H9 (cell line): ENCODE measurements around the gene HPF1. TPM values are rescaled to one million over a fixed set of nuclear protein-coding genes. Genes with fewer than 3 reads are reported as not detected.

Experiments used
- DNase-seq: peaks from one replicate; pipeline ENCODE4 v3.0.0-alpha.2; 2017
- H2AFZ ChIP-seq: one replicate; pipeline ENCODE4 v1.6.1; 2013; ENCODE audit warnings: mild to moderate bottlenecking, low read length, control low read depth, moderate library complexity
- H2AK5ac ChIP-seq: 2 replicates; pipeline ENCODE4 v1.6.1; 2013; ENCODE audit warnings: low read length, control low read depth, mixed read lengths; ENCODE audit not compliant: insufficient read length
- H2BK120ac ChIP-seq: one replicate; pipeline ENCODE4 v1.6.1; 2013; ENCODE audit warnings: low read depth, mild to moderate bottlenecking, low read length, control low read depth, inconsistent platforms; ENCODE audit not compliant: poor library complexity, severe bottlenecking
- H2BK12ac ChIP-seq: 2 replicates; pipeline ENCODE4 v1.6.1; 2013; ENCODE audit warnings: low read length, control low read depth, mixed read lengths, low read depth; ENCODE audit not compliant: insufficient read length
- H2BK15ac ChIP-seq: 2 replicates; pipeline ENCODE4 v1.6.1; 2013; ENCODE audit warnings: low read depth, low read length, control low read depth
- H2BK20ac ChIP-seq: one replicate; pipeline ENCODE4 v1.6.1; 2013; ENCODE audit warnings: low read depth, mild to moderate bottlenecking, low read length, control low read depth, inconsistent platforms; ENCODE audit not compliant: poor library complexity, severe bottlenecking
- H2BK5ac ChIP-seq: 2 replicates; pipeline ENCODE4 v1.6.1; 2013; ENCODE audit warnings: low read length, control low read depth, mixed read lengths; ENCODE audit not compliant: insufficient read length
- H3K14ac ChIP-seq: 2 replicates; pipeline ENCODE4 v1.6.1; 2013; ENCODE audit warnings: low read length, control low read depth; ENCODE audit not compliant: insufficient read depth
- H3K18ac ChIP-seq: 2 replicates; pipeline ENCODE4 v1.6.1; 2013; ENCODE audit warnings: low read depth, mild to moderate bottlenecking, mixed read lengths, low read length, control low read depth; ENCODE audit not compliant: insufficient read length
- H3K23ac ChIP-seq: 2 replicates; pipeline ENCODE4 v1.6.1; 2013; ENCODE audit warnings: low read length, control low read depth, mixed read lengths, low read depth; ENCODE audit not compliant: insufficient read length
- H3K23me2 ChIP-seq: 2 replicates; pipeline ENCODE4 v1.6.1; 2013; ENCODE audit warnings: low read depth, mild to moderate bottlenecking, mixed read lengths, low read length, control low read depth; ENCODE audit not compliant: insufficient read length, poor library complexity, severe bottlenecking
- H3K27ac ChIP-seq: 2 replicates; pipeline ENCODE4 v1.5.1; 2013; ENCODE audit warnings: low read length, control low read depth, mixed read lengths, low read depth; ENCODE audit not compliant: insufficient read length
- H3K27me3 ChIP-seq: 2 replicates; pipeline ENCODE4 v1.6.1; 2013; ENCODE audit warnings: low read length, control low read depth, inconsistent platforms; ENCODE audit not compliant: insufficient read depth
- H3K4ac ChIP-seq: 2 replicates; pipeline ENCODE4 v1.6.1; 2013; ENCODE audit warnings: low read depth, mild to moderate bottlenecking, control low read depth, inconsistent platforms, low read length, moderate library complexity
- H3K4me1 ChIP-seq: 2 replicates; pipeline ENCODE4 v1.6.1; 2013; ENCODE audit warnings: low read length, control low read depth, inconsistent platforms; ENCODE audit not compliant: insufficient read depth
- H3K4me2 ChIP-seq: 2 replicates; pipeline ENCODE4 v1.6.1; 2013; ENCODE audit warnings: low read length, control low read depth, mixed read lengths; ENCODE audit not compliant: insufficient read length, insufficient read depth
- H3K56ac ChIP-seq: 2 replicates; pipeline ENCODE4 v1.6.1; 2013; ENCODE audit warnings: low read depth, mild to moderate bottlenecking, mixed read lengths, low read length, control low read depth; ENCODE audit not compliant: insufficient read length
- H3K79me1 ChIP-seq: 2 replicates; pipeline ENCODE4 v1.6.1; 2013; ENCODE audit warnings: low read depth, mild to moderate bottlenecking, moderate library complexity, low read length, control low read depth, inconsistent platforms; ENCODE audit not compliant: insufficient read depth, poor library complexity, severe bottlenecking
- H3K79me2 ChIP-seq: 2 replicates; pipeline ENCODE4 v1.6.1; 2013; ENCODE audit warnings: low read length, control low read depth, inconsistent platforms; ENCODE audit not compliant: insufficient read depth
- H3K9ac ChIP-seq: 2 replicates; pipeline ENCODE4 v1.6.1; 2013; ENCODE audit warnings: low read length, control low read depth, mixed read lengths; ENCODE audit not compliant: insufficient read length; ENCODE audit errors: extremely low read depth
- H3K9me3 ChIP-seq: one replicate; pipeline ENCODE4 v1.6.1; 2013; ENCODE audit warnings: low read depth, low read length, inconsistent platforms; ENCODE audit not compliant: control insufficient read depth
- H3T11ph ChIP-seq: one replicate; pipeline ENCODE4 v1.6.1; 2013; ENCODE audit warnings: mild to moderate bottlenecking, low read length, control low read depth, inconsistent platforms
- H4K20me1 ChIP-seq: one replicate; pipeline ENCODE4 v1.6.1; 2013; ENCODE audit not compliant: control insufficient read depth, insufficient read length, insufficient read depth
- H4K5ac ChIP-seq: 2 replicates; pipeline ENCODE4 v1.6.1; 2013; ENCODE audit warnings: low read depth, mild to moderate bottlenecking, mixed read lengths, low read length, control low read depth; ENCODE audit not compliant: insufficient read length
- H4K8ac ChIP-seq: replicated peaks from 2 replicates; pipeline ENCODE4 v1.6.1; 2013; ENCODE audit warnings: low read length, control low read depth, mixed read lengths, low read depth; ENCODE audit not compliant: insufficient read length
- H4K91ac ChIP-seq: 2 replicates; pipeline ENCODE4 v1.6.1; 2013; ENCODE audit warnings: low read depth, mild to moderate bottlenecking, moderate library complexity, mixed read lengths, low read length, control low read depth; ENCODE audit not compliant: insufficient read length
- H3K27ac Mint-ChIP-seq, 3 experiments: 2 replicates in 2 of 3; 3 replicates in 1 of 3; pipeline ENCODE4 v1.8.0; 2020 to 2021; ENCODE audit warnings: mixed read lengths in 3 of 3, mild to moderate bottlenecking in 1 of 3, moderate library complexity in 1 of 3
- H3K27me3 Mint-ChIP-seq: 2 replicates; pipeline ENCODE4 v1.8.0; 2021; ENCODE audit warnings: low read depth, mild to moderate bottlenecking, moderate library complexity, mixed read lengths
- H3K36me3 Mint-ChIP-seq, 3 experiments: 2 replicates in 2 of 3; 3 replicates in 1 of 3; pipeline ENCODE4 v1.8.0; 2020 to 2021; ENCODE audit warnings: low read depth in 3 of 3, mixed read lengths in 3 of 3; ENCODE audit not compliant: insufficient read depth in 1 of 3
- H3K4me1 Mint-ChIP-seq, 2 experiments: 2 replicates each; pipeline ENCODE4 v1.8.0; 2020; ENCODE audit warnings: mixed read lengths in 2 of 2
- H3K4me3 Mint-ChIP-seq, 2 experiments: 2 replicates in 1 of 2; 3 replicates in 1 of 2; pipeline ENCODE4 v1.8.0; 2020 to 2021; ENCODE audit warnings: mild to moderate bottlenecking in 2 of 2, mixed read lengths in 2 of 2, moderate library complexity in 1 of 2
- H3K9me3 Mint-ChIP-seq, 2 experiments: 2 replicates in 1 of 2; 3 replicates in 1 of 2; pipeline ENCODE4 v1.8.0; 2020; ENCODE audit warnings: mild to moderate bottlenecking in 2 of 2, mixed read lengths in 2 of 2, moderate library complexity in 1 of 2
- CTCF ChIP-seq: fragments of 200-600 bp; sonication (generic); conservative IDR thresholded peaks from 3 replicates; pipeline ENCODE4 v1.8.0; 2021; ENCODE audit warnings: antibody characterized with exemption, mild to moderate bottlenecking
- WGBS: extraction: QIAGEN DNeasy Blood & Tissue Kit; methylation state at CpG from one replicate; pipeline ENCODE4 v1.1.7; 2013; ENCODE audit warnings: missing lambda C conversion rate, low lambda C conversion rate, mixed read lengths; ENCODE audit not compliant: insufficient read length; ENCODE audit errors: extremely low coverage; 5-methylcytosine and 5-hydroxymethylcytosine counted together
- total RNA-seq: library from RNA; stranded (reverse); gene quantifications from 2 replicates; pipeline ENCODE4 v1.2.1, GENCODE V29; 2021

The HPF1 gene
- total RNA-seq, 1 experiment from 2014 or later = 32.1 TPM

GRCh38 chr4:169690787-169691186, 67.0 kb downstream of the HPF1 start:
- H3K9ac ChIP-seq = no peak overlapping the region
- Mint-ChIP-seq H3K27ac (no peak overlapping the region), H3K4me1 (no peaks in the 10 kb centered on the region), H3K27me3 (no peaks in the 10 kb centered on the region), H3K4me3 (no peak overlapping the region), H3K9me3 (no peaks in the 10 kb centered on the region), H3K36me3 (peaks cover 10 to 22% (median 20%) of the 10 kb centered on the region in 3 experiments)
- no peak overlapping the region for H4K91ac ChIP-seq
- no peaks in the 10 kb centered on the region for H3K79me1 ChIP-seq
- WGBS = no CpG with 5 or more reads among the region's 5 CpGs
- no peak overlapping the region for H2BK20ac ChIP-seq
- no peaks in the 10 kb centered on the region for H3K4me1 ChIP-seq
- no peak overlapping the region for H2BK120ac ChIP-seq
- H3K18ac ChIP-seq = no peak overlapping the region
- H3K27me3 ChIP-seq = no peaks in the 10 kb centered on the region
- H3T11ph ChIP-seq = no peak overlapping the region
- H3K27ac ChIP-seq = no peak overlapping the region
- H3K56ac ChIP-seq = no peak overlapping the region
- TF ChIP-seq CTCF = no peak
- H3K23ac ChIP-seq = no peak overlapping the region
- H4K5ac ChIP-seq = no peak overlapping the region
- no peaks in the 10 kb centered on the region for H3K79me2 ChIP-seq
- no peak overlapping the region for H2BK15ac ChIP-seq
- H2BK12ac ChIP-seq = no peak overlapping the region
- no peak overlapping the region for H2BK5ac ChIP-seq
- no peak overlapping the region for H3K4me2 ChIP-seq
- H3K9me3 ChIP-seq = no peaks in the 10 kb centered on the region
- H4K20me1 ChIP-seq = no peaks in the 10 kb centered on the region
- no peak overlapping the region for H4K8ac ChIP-seq
- no peaks in the 10 kb centered on the region for H3K23me2 ChIP-seq
- DNase-seq = no peak
- H2AFZ ChIP-seq = no peak overlapping the region
- no peak overlapping the region for H3K14ac ChIP-seq
- no peak overlapping the region for H3K4ac ChIP-seq
- no peak overlapping the region for H2AK5ac ChIP-seq
